COLO668 (cell line): Measurements from ENCODE around the gene ADAMTSL2.

Source experiments
- DNase-seq: peaks from one replicate; lab custom pipeline; 2025; ENCODE audit not compliant: unreplicated experiment; lab: John Stamatoyannopoulos, UW

ADAMTSL2 gene

DNA sequence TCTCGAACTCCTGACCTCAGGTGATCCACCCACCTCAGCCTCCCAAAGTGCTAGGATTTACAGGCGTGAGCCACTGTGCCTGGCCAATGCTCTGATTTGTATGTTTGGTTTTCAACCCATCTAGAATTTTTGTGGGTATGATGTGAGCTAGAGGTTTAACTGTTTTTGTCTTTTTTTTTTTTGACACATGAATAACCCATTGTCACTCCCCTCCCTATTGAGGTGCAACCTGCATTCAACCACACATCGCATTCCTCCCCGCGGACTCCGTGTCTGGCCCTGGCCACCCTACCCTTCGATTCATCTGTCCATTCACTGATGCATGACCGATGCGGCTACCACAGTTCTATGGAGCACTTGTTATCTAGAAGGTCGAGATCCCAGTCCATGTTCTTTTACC is 84.2 kb downstream of the ADAMTSL2 start:
- no peak for DNase-seq

DNA sequence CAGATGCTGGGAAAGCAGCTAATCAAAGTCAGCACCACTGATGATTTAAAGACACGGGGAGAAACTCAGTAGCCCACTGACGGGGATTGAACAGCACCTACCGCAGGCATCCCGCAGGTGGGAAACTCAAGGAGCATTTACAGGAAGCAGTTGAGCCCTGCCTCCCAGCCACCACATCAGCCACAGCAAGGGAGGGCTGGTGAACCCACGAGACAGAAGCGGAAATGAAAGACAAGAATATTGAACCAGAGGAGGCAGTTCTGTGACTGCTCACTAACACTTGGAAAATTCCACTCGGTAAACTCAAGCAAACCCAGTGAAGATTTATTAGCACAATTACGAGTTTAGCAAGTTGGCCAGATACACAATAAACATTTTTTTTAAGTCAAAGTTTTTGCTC is 85.3 kb downstream of the ADAMTSL2 start:
- DNase-seq = no peak

- DNase-seq = peak; percentile 31
Observed at GRCh38 chr9:133621725-133622267, 87.3 kb downstream of the ADAMTSL2 start.

DNA sequence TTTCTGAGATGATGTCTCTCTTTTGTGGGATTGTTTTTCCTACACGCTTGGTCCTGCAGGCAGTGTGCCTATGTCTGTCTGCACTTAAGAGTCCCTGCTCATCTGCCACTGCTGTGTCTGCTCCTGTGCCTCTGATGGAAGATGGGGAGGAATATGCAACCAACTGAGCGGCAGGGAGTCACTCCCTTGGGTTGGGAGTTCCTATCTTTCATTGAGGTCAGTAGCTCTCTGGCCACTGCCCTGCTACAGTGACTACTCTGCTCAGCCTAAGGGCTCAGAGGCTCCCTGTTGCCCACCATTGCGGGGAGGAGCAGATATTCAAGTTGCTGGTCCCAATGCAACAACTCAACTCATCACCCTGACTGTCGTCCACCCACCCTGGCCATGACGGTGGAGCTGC is 88.1 kb downstream of the ADAMTSL2 start:
- DNase-seq = no peak
